Measurements from ENCODE around the gene CFAP45.
A peak's percentile ranks its signal among the peaks of the same experiment; 100 is the strongest.

The CFAP45 gene

DNA sequence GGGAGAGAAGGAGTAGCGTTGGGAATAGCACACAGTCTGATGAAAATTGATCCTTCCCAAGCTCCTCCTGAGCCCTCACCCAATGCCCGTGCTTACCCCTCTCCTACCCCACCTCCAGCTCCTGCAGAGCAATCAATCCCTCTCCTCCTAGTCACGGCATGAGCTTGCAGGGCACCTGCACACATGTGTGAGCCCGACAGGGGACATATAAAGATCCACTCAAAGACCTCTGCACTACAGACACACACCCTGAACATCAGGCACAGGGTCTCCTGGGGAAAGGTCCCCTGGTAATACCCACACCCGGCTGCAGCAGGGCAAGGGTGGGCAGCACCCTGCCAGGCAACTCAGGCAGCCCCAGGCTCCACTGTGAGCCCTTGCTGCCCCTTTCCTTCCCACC is 37.9 kb downstream of the CFAP45 start:
- no peak for TF ChIP-seq CTCF (IDR thresholded peaks at IDR 0.05; ENCODE audit: low read depth, low read length)
- no peak for DNase-seq (ENCODE audit: low read depth, low spot score)
- in situ Hi-C loops (cut with HindIII; ENCODE audit: low sequenced_read_pairs), result no loop called here
- no peak overlapping the region for H3K4me3 ChIP-seq (ENCODE audit: low read depth, low read length)

DNA sequence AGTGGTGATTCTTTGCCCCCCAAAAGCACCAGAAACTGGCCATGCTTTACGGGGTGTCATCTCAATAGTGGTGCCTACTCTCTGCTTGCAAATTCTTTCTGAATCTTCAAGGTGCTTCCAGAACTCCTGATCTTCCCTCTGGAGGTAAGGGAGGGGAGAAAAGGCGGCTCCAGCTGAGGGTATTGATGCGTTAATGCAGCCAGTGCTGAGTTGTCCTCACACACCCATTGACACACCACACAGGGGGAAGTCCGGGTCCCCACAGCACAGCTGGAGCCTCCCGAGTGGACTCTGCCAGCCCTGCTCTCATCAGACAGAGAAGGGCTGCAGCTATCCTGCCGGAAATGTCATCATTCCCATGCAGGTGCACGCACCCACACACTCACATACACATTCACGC is 38.7 kb downstream of the CFAP45 start:
- in situ Hi-C loops (cut with HindIII; ENCODE audit: low sequenced_read_pairs), result no loop called here
- H3K4me3 ChIP-seq (ENCODE audit: low read depth, low read length), result no peak overlapping the region
- no peak for TF ChIP-seq CTCF (IDR thresholded peaks at IDR 0.05; ENCODE audit: low read depth, low read length)
- no peak for DNase-seq (ENCODE audit: low read depth, low spot score)

DNA sequence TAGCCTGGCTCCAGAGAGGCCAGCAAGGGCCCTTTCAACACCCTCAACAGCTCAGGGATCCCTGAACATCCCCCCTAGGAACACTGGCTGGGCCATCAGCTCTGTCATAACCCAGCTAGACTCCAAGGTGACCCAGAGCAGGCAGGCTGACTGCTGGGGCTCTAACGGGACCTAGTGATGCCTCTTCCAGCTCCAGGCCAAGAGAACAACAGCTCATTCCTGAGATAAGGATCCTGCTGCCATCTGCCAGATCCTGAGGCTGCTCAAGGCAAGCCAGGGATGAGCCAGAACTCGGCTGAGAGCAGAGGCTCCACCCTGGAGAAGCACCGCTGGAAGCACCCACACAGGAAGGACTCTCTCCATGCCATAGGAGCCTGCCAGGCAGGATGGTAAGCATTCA is 39.5 kb downstream of the CFAP45 start:
- TF ChIP-seq CTCF (IDR thresholded peaks at IDR 0.05; ENCODE audit: low read depth, low read length), result no peak
- no peak for DNase-seq (ENCODE audit: low read depth, low spot score)
- H3K4me3 ChIP-seq (ENCODE audit: low read depth, low read length), result no peak overlapping the region
- in situ Hi-C loops (cut with HindIII; ENCODE audit: low sequenced_read_pairs), result no loop called here

GRCh38 chr1:159859767-159860322 is 40.1 kb downstream of the CFAP45 start:
- TF ChIP-seq CTCF (IDR thresholded peaks at IDR 0.05; ENCODE audit: low read depth, low read length), result no peak
- in situ Hi-C loops (cut with HindIII; ENCODE audit: low sequenced_read_pairs), result no loop called here
- DNase-seq (ENCODE audit: low read depth, low spot score), result no peak
- H3K4me3 ChIP-seq (ENCODE audit: low read depth, low read length), result no peak overlapping the region

GRCh38 chr1:159857889-159858288 is 42.1 kb downstream of the CFAP45 start:
- in situ Hi-C loops (cut with HindIII; ENCODE audit: low sequenced_read_pairs), result no loop called here
- no peak overlapping the region for H3K4me3 ChIP-seq (ENCODE audit: low read depth, low read length)
- no peak for TF ChIP-seq CTCF (IDR thresholded peaks at IDR 0.05; ENCODE audit: low read depth, low read length)
- no peak for DNase-seq (ENCODE audit: low read depth, low spot score)

DNA sequence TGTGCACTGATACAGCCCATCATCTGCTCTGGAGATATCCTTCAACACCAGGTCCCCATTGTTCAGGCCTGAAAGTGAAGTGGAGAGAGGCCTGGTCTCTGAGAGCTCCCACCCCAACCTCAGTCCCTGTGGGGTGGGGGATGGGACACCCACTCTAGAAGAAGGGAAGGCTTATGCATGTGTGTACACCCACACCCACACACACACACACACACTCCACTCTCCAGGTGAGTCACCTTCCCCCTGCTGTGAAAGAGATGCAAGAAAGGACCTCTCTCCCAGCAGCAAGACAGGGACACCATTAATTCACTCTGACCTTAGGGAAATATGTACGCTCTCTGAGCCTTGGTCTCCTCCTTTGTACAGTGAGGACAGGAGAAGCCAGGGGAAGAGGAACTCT is 43.4 kb downstream of the CFAP45 start:
- in situ Hi-C loops (cut with HindIII; ENCODE audit: low sequenced_read_pairs), result no loop called here
- H3K4me3 ChIP-seq (ENCODE audit: low read depth, low read length), result no peak overlapping the region
- TF ChIP-seq CTCF (IDR thresholded peaks at IDR 0.05; ENCODE audit: low read depth, low read length), result no peak
- DNase-seq (ENCODE audit: low read depth, low spot score), result peak; percentile 45

GRCh38 chr1:159855709-159856108 is 44.3 kb downstream of the CFAP45 start:
- no peak overlapping the region for H3K4me3 ChIP-seq (ENCODE audit: low read depth, low read length)
- DNase-seq (ENCODE audit: low read depth, low spot score), result no peak
- TF ChIP-seq CTCF (IDR thresholded peaks at IDR 0.05; ENCODE audit: low read depth, low read length), result no peak
- in situ Hi-C loops (cut with HindIII; ENCODE audit: low sequenced_read_pairs), result no loop called here
